GM12892 (cell line): ENCODE data around the gene HNF4A.

Source experiments
- POLR2A ChIP-seq: IDR thresholded peaks from 2 replicates; pipeline ENCODE4 v1.6.1; 2011; ENCODE audit warnings: low read depth, low read length, control low read depth
- POLR2AphosphoS5 ChIP-seq: IDR thresholded peaks from 2 replicates; pipeline ENCODE4 v1.6.1; 2011; ENCODE audit warnings: low read depth, low read length, control low read depth
- TAF1 ChIP-seq: IDR thresholded peaks from 2 replicates; pipeline ENCODE4 v1.6.1; 2011; ENCODE audit warnings: low read depth, mild to moderate bottlenecking, control low read depth, low read length, borderline replicate concordance

DNA sequence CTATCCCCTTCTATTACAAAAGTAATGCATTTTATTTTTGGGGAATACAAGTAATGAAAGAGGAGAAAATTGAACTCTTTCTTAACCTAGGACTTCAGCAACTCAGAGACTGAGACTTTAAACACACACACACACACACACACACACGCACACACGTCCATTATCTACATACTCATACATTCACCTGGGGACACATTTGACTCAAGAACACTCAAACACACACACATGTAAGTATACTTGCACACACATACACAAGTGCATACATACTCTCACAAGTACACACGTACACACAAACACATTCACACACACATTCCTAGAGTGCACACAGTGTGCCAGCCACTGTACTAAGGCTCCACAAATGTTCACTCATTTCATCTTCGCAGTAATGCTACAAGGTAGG is 20.8 kb upstream of the HNF4A start:
- no peak for TF ChIP-seq TAF1
- no peak for TF ChIP-seq POLR2A
- no peak for TF ChIP-seq POLR2AphosphoS5
